HT1080 (cell line): ENCODE results near the gene FNDC3B. TPM values are rescaled to one million over a fixed set of nuclear protein-coding genes. Genes with fewer than 3 reads are reported as not detected.

ENCODE experiments used
- DNase-seq: peaks from one replicate; pipeline ENCODE4 v3.0.0-alpha.2; 2015; ENCODE audit warnings: low read depth
- total RNA-seq: library from RNA; depleted of rRNA; stranded (reverse); fragments of >200 nt; shearing (Covaris generic); gene quantifications from 2 replicates; pipeline ENCODE4 v1.2.3, GENCODE V29; 2014

FNDC3B gene
- total RNA-seq, 1 experiment from 2014 or later = 63.7 TPM

DNA sequence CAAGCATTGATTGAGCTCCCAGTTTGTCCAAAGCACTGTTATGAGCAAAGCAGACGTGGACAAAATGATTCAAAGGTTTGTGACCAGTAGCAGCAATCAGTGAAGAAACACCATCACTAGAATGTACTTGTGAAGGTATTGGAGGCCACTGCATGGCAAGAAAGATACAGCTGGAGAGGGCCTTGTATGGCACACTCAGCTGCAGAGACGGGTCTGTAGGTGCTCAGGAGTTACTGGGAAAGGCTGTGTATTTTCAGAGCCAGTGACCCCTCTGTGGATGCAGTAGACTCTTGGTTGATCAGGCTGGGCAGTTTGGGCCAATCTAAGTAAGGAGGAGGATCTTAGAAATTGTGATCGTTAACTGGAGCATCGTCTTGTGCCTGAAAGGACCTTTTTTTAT is 288.9 kb downstream of the FNDC3B start:
- DNase-seq = no peak

DNA sequence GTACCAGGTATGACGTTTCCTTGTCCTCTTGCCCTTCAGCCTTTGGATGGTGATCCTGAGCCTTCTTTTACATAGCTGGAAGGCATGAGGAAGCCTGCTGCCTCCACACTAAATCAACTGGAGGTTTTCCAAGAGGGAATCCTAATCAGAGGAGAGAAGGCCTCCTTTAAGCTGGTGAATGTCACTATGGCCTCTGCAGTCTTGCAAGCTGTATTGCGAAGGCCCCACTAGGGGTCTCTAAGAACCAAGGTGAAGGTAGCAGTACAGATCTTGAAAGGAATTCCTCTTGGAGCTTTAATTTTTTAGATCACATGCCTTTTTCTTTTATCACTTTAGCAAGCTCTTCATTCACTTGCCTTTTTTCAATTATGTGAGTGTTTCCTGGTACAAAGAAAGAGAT is 289.7 kb downstream of the FNDC3B start:
- DNase-seq = no peak

DNA sequence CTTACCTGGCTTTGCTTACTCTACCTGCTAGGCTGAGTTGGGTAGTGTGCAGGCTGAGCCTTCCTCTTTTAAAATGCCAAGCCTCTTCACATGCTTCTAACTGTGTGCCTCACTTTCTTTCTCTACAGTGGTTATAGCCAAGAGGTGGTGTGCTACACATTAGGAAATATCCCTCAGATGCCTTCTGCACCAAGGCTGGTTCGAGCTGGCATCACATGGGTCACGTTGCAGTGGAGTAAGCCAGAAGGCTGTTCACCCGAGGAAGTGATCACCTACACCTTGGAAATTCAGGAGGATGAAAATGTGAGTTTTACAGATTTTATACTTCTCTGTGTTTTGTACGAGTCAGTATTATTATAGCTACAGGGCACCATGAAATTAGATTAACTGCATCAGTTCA is 291.0 kb downstream of the FNDC3B start:
- DNase-seq = no peak

DNA sequence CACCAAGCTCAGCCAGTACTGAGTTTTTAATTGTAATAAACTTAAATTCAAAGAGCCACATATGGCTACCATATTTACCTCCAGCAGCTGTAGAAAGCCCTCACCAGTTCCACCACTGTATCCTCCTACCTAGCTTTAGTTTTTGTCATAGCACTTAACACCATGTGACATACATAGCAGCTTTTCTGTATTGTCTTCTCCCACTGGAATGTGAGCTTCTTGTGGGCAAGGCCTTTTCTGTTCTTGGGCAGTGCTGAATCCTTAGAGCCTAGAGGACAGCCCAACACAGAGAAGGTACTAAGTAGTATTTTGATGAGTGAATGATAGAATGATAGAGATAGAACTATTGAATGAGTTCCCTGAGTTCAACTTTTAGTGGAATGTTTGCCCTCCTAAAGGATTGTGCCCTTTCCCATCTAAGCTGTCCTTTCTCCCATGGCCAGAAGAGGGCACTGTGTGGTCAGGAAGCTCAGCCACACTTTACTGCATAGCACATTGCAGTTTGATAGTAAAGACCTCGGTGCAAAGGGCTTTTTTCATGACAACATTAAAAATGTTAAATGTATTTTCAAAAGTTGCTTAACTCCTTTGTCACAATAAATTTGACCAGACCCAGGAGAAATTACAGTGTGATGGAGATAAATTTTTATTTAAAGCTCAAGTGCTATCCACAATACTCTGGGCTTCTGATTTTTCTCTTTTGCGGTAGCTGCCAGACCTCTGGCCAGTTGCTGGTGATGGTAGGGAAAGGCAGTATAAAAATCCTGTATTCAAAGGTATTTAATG is 293.1 kb downstream of the FNDC3B start:
- peak; percentile 68 for DNase-seq

DNA sequence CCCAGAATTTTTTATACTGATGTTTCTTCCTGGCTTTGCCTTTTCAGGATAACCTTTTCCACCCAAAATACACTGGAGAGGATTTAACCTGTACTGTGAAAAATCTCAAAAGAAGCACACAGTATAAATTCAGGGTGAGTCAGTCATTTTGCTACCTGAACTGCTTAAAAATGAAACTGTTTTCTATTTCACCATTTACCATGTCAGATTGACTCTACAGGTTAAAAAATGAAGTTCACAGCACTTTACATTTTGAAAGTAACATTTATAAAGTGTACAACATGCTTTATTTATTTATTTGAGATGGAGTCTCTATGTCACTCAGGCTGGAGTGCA is 293.6 kb downstream of the FNDC3B start:
- DNase-seq = no peak

DNA sequence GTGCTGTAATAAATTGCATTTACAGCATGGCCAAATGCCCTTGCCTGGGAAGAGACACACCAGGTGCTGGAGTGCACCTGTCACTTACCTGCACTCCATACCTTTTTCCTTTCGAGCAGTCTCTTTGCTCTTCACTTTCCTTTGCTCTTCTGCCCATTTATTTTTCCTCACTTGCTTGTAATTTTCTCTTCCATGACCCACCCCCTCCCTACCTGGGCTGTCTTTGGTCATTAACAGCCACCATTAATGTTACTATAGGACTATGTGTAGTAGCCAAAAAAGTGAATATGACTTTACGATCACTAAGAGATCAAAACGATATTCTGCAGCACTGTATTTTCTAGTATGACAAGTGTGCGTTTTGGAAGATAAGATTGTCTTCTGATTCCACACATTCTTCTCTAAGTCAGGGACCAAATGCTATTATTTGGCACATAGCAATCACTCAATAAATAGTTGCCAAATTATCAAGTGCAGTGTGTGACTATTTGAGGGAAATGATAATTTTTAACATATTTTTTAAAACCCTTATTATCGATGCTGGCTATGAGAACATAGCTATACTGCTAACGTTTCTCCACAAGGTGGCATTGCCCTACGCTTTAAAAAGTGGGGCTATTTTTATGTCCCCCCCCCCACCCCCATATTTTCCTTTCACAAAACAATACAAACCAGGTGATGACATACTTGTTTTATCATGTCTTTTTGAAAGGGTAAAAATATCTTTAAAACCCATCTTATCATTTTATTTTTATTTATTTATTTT is 294.5 kb downstream of the FNDC3B start:
- DNase-seq = no peak

DNA sequence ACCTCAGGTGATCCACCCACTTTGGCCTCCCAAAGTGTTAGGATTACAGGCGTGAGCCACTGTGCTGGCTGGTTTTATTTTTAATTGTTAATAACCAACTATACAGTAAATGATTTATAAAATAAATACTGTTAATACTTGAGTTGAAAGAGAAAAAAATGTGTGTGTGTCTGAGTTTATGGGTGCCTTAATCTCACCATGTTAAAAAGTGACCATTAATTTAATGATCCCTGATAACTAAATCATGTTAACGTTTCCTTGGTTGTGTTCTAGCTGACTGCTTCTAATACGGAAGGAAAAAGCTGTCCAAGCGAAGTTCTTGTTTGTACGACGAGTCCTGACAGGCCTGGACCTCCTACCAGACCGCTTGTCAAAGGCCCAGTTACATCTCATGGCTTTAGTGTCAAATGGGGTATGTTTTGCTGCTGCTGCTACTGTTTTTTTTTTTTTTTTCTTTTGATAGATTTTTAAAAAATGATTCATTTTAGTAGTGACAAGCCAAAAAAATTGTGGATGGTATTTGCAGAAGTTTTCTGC is 295.4 kb downstream of the FNDC3B start:
- DNase-seq = no peak

DNA sequence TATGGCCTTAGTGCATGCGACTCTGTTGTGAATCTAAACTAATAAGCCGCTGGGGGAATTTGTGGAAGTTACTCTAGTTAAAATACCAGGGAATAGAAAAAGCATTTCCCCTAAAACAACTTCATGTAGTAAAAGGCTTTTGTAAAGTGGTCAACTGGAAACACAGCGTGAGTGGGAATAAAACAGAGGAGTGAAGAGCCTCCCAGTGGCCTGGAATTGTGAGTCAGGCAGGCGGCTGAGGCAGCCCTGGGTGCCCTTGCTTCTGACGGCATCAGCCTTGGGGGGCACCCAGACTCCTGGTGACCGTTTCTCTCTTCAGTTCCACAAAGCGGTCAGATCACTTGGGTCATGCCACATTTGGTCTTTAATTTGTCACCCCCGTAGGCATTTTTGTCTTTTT is 300.5 kb downstream of the FNDC3B start:
- DNase-seq = no peak

DNA sequence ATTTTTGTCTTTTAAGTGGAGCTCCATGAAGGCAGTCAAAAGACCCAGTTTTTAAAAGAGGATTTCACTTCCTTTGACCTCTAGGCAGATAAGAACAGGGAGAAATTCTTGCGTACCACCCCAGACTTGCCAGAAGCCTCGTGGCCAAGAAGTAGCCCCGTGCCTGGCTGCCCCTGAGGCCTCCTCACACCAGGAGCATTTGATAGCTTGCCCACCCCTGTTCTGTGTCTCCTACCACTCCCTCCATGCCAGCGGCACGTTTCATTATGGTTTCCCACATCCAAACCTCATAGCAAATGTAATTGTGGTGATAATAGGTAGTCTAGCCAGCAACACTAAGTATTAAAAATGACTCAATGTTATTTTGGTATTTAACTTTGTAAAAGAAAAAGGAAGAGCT is 301.2 kb downstream of the FNDC3B start:
- no peak for DNase-seq

DNA sequence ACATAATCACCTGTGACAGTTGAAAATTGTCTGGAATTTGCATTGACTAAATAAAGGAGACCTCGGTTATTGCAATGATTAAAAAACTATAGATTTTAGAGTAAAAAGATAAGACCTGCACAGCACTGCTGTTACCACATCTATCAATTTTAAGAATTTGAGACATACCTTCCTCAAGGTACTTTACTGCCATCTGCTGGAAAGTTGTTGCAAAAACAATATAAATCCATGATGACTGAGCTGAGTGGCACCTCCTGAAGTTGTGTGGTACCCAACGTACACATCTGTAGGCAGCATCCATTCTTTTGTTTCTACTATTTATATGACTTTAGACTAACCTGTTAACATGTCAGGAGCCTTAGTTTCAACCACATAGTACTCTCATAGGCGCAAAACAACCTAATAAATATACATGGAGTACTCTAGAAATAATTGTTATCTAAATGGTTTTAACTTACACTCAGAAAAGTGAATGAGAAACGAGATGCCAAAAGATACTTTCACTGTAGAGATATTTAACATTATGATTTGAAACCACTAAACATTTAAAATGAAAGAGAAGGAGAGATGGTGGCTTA is 302.2 kb downstream of the FNDC3B start:
- peak; percentile 67 for DNase-seq

DNA sequence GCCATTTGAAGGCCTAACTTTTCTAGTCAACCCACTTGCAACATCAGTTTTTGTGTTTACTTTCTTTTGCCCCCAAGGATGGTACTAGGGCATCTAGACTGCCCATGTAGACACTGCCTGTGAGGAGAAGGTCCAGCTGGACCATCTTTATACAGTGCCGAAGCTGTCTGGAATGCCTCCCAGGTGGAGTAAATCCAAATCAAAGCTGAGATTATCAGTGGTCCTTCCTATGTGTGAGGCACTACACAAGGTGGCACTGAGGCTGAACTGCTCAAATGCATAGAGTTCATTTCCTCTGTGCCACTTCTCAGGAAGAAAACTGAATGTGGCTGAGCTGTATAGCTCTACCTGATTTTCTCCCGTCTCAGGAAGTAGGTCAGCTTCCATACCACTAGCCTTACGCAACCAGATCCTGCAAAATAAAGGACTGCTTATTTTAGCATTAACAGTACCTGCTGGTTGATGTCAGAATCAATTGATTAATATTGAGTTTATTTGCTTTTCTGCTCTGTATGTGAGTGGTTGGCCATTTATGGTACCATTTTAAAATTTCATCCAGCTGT is 302.8 kb downstream of the FNDC3B start:
- no peak for DNase-seq

DNA sequence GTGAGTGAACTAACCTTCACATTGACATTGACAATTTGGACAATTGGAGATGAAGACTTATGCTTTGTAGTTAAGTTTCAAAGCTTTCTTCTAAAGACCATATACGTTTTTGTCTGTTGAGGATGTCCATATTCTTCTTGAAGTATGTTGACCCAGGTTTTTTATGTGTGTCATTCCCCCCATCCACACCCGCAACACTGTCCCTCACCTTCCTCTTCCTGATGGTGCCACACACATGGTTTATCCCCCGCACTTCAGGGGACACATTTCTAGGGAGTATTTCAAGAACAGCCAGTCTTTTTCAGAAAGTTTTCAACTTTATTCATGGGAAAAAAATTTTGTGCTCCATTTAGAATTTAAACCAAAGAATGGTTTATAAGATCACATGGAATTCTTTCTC is 303.7 kb downstream of the FNDC3B start:
- no peak for DNase-seq

DNA sequence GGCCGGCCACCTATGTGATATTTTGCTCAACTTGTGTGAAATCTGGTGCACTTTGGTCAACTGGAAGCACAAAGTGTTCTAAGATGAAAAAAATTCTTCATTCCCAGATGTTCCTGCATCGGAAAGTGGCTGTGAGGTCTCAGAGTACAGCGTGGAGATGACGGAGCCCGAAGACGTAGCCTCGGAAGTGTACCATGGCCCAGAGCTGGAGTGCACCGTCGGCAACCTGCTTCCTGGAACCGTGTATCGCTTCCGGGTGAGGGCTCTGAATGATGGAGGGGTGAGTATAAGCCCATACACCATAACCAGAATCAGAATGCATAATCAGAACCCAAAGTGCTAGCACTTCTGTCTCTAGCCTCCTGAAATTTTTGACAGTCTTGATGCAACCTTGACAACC is 304.6 kb downstream of the FNDC3B start:
- no peak for DNase-seq

DNA sequence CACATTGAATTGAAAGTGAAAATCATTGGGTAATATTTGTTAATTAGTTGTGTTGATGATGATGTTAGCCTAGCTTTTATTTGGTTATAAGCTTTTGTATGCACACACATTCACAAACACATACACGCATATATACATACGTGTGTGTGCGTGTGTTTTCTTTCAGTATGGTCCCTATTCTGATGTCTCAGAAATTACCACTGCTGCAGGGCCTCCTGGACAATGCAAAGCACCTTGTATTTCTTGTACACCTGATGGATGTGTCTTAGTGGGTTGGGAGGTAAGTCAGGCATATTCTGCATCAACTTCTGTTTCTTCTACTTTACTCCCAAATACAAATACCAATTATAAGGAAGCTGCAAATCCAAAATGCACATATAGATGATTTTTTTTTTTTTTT is 306.8 kb downstream of the FNDC3B start:
- no peak for DNase-seq

DNA sequence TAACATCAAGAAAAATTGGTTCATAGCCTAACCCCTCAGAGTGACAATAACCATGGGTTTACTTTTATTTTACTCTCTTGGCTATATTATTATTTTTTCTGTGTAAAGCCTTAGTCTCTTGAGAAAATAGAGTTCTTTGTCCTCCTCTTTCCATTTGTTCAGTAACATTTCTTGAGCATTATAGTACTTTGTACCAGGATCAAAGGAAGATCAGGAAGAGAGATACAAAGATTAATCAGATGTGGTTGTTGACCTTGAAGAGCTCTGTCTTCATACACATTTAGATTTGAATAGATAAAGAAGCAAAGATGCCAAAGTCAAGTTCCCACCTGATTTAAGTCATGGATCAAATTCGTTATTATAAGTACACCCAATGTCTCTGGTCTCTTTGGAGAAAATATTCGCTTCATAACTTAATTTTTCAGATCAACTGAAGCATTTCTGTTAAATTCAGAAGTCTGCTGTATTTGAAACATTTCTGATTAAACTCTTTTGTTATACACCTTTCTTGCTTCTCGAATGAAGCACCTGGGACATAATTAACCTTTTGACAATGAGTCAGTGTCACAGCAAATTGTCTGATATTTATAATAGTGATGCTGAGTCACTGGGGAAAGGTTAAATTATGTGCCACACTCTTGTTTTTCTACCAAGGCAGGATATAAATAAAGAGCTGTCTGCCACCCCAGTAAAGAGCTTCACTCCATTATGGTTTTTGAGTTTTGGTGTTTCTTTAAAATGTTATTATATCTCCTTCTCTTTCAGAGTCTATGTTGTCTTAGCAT is 308.7 kb downstream of the FNDC3B start:
- DNase-seq = no peak

DNA sequence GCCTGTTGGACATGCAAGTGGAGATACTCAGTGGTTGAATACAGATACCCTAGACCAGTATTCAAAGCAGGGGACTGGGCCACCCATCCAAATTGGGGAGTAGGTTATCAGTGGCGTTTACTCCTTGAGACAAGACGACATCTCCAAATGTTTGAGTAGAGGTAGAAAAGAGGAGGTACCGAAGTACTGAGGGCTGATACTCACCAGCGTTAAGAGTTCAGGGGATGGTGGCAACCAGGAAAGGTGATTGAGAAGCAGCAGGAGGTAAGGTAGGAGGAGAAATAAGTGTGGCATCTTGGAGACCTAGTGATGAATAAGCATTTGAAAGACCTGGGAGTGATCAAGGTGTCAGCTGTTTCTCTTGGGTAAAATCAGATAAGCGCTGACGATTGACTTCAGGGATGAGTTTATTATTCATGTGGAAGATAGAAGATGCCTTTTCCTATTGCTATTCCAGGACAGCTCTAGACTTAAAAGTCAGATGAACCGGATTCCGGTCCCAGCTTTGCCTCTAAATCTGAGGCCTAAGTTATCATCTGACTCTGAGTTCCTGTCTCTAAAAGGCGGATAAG is 312.6 kb downstream of the FNDC3B start:
- no peak for DNase-seq

DNA sequence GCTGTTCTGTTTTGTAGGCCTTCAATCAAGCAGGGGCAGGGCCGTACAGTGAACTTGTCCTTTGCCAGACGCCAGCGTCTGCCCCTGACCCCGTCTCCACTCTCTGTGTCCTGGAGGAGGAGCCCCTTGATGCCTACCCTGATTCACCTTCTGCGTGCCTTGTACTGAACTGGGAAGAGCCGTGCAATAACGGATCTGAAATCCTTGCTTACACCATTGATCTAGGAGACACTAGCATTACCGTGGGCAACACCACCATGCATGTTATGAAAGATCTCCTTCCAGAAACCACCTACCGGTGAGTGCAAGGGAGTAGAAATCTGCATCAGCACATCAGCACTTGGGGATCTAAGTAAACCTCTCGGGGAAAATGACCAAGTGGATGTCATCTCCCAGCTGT is 313.4 kb downstream of the FNDC3B start:
- no peak for DNase-seq

DNA sequence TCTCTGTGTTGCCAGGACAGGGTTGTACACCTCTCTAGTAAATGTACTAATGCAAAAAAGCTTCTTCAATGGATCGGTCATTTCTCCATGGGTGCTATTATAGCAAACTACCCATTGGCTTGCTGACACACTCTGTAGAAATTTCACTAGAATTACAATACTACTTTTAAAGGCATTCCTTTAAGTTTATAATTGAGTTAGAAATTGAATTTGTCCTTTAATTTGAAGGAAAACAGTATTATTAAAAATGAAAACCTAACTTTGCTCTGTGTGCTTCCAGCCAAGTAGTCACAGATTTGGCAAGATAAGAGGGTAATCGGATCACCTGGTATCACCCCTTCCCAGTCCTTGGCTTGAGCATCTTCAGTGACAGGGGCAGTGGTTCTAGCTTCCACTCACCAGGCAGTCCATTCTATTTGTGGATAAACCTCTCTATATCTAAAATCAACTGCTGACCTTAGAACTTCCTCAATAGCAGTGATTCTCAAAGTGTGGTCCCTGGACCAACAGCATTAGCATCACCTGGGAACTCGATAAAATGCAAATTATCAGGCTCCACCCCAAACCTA is 315.6 kb downstream of the FNDC3B start:
- DNase-seq = no peak

DNA sequence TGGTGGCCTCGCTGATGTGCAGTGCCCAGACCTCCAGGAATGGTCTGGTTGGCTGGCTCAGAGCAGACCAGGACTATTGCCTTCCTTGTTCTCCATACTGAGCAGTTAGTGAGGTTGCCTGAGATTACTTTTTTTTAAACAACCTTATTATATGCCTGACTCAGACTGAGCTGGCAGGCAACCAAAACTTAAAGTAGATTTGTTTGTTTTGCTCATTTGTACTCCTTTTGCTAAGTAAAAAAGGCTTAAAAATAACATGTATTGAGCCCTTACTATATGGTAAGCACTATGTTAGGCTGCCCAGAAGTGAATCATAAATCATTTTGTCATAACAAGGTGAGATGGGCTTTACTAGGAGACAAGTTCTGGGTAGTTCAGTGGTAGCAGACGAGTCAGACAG is 316.5 kb downstream of the FNDC3B start:
- peak; percentile 93 for DNase-seq

DNA sequence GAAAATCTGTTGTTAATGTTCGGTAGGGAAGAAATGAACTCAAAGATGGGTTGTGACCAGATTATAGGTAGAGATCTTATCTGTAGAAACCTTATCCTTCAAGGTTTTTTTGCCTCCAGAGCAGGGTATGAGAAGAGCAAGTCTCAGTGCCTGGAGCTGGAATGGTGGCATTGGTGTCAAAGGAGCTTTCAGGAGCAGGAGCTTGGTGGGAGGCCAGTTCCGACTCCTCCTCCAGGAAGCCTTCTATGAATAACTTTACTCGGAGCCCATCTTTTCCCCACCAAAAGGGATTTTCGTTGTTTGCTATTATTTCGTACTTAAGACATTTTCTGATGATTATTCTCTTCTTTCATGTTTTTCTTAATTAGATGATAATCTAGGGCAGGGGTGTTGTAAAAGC is 317.0 kb downstream of the FNDC3B start:
- DNase-seq = no peak
